ENCODE results near the gene MBNL2.

- TF ChIP-seq CTCF (IDR thresholded peaks at IDR 0.05) (no peak), POLR2A (IDR thresholded peaks at IDR 0.05) (no peak)
Observed at GRCh38 chr13:97440598-97441170, 218.6 kb downstream of the MBNL2 start.
